ENCODE measurements around the gene FAM9C.

GRCh38 chrX:13090027-13090338 lies 45.6 kb upstream of the FAM9C start:
- no peak for TF ChIP-seq POLR2A (IDR thresholded peaks at IDR 0.05)
- TF ChIP-seq CTCF (IDR thresholded peaks at IDR 0.05) = no peak
